IMR-90 (cell line): Measurements from ENCODE around the gene UQCRQ. TPM values are rescaled to one million over a fixed set of nuclear protein-coding genes. Genes with fewer than 3 reads are reported as not detected.

Experiments used
- ATAC-seq: fragments of 200-7000 bp; cut with Tn5 transposase; 2 replicates; pipeline ENCODE4 v1.9.1; 2020; ENCODE audit warnings: low read depth, mild to moderate bottlenecking, moderate library complexity
- BruUV-seq: library from RNA; stranded (reverse); fragments of 400-500 nt; replicated peaks from 2 replicates; lab custom pipeline; 2021; lab: Mats Ljungman, UMichigan
- CTCF ChIA-PET: fragments of 300-600 bp; formaldehyde crosslinking; extraction: SDS; loops from one replicate; lab custom pipeline; 2021; ENCODE audit warnings: antibody characterized with exemption; lab: Yijun Ruan, JAX
- POLR2A ChIA-PET: fragments of 300-600 bp; sonication (Branson Sonifier 250); formaldehyde crosslinking; loops from one replicate; lab custom pipeline; 2022; ENCODE audit warnings: antibody characterized with exemption; ENCODE audit not compliant: unreplicated experiment; lab: Charles Lee
- DNase-seq: peaks from one replicate; pipeline ENCODE4 v3.0.0; 2013
- H2AFZ ChIP-seq: replicated peaks from 2 replicates; pipeline ENCODE3; 2013; ENCODE audit warnings: low read length, mild to moderate bottlenecking; ENCODE audit not compliant: poor library complexity
- H2AK5ac ChIP-seq: 2 replicates; pipeline ENCODE4 v1.6.1; 2013; ENCODE audit warnings: low read depth, low read length, inconsistent platforms
- H2AK9ac ChIP-seq: replicated peaks from 2 replicates; pipeline ENCODE3; 2013; ENCODE audit warnings: mild to moderate bottlenecking, low read depth, low read length, moderate library complexity; ENCODE audit not compliant: poor library complexity
- H2BK120ac ChIP-seq: 2 replicates; pipeline ENCODE4 v1.6.1; 2013; ENCODE audit warnings: low read depth, low read length, inconsistent platforms
- H2BK15ac ChIP-seq: 3 replicates; pipeline ENCODE4 v1.6.1; 2013; ENCODE audit warnings: low read depth, low read length, inconsistent platforms
- H2BK20ac ChIP-seq: 2 replicates; pipeline ENCODE4 v1.6.1; 2013; ENCODE audit warnings: low read depth, mild to moderate bottlenecking, inconsistent platforms, low read length, moderate library complexity
- H2BK5ac ChIP-seq: 2 replicates; pipeline ENCODE4 v1.6.1; 2013; ENCODE audit warnings: mild to moderate bottlenecking, low read depth, low read length, inconsistent platforms; ENCODE audit not compliant: poor library complexity, severe bottlenecking
- H3K14ac ChIP-seq: replicated peaks from 2 replicates; pipeline ENCODE4 v1.6.1; 2013; ENCODE audit warnings: low read depth, low read length, inconsistent platforms
- H3K18ac ChIP-seq: 2 replicates; pipeline ENCODE4 v1.6.1; 2013; ENCODE audit warnings: low read depth, low read length, control low read depth
- H3K23ac ChIP-seq: 2 replicates; pipeline ENCODE4 v1.6.1; 2013; ENCODE audit warnings: low read depth, low read length, inconsistent platforms
- H3K27ac ChIP-seq: 2 replicates; pipeline ENCODE4 v1.5.1; 2013; ENCODE audit warnings: mild to moderate bottlenecking, control low read depth, low read length; ENCODE audit not compliant: insufficient read depth
- H3K27me3 ChIP-seq: 2 replicates; pipeline ENCODE4 v1.6.1; 2013; ENCODE audit warnings: low read length; ENCODE audit not compliant: control insufficient read depth, insufficient read depth
- H3K36me3 ChIP-seq: 2 replicates; pipeline ENCODE4 v1.6.1; 2013; ENCODE audit warnings: low read length, mixed read lengths; ENCODE audit not compliant: control insufficient read depth, insufficient read depth
- H3K4ac ChIP-seq: 2 replicates; pipeline ENCODE4 v1.6.1; 2013; ENCODE audit warnings: low read depth, low read length, inconsistent platforms
- H3K4me1 ChIP-seq: 2 replicates; pipeline ENCODE4 v1.6.1; 2013; ENCODE audit warnings: low read length, mixed read lengths; ENCODE audit not compliant: control insufficient read depth, insufficient read depth
- H3K4me2 ChIP-seq: 2 replicates; pipeline ENCODE4 v1.6.1; 2013; ENCODE audit warnings: low read depth, mild to moderate bottlenecking, control low read depth, low read length, moderate library complexity
- H3K4me3 ChIP-seq: 2 replicates; pipeline ENCODE4 v1.5.1; 2013; ENCODE audit warnings: low read depth, mild to moderate bottlenecking, control low read depth, low read length, moderate library complexity; ENCODE audit not compliant: insufficient read depth
- H3K56ac ChIP-seq: 2 replicates; pipeline ENCODE4 v1.6.1; 2013; ENCODE audit warnings: low read length, inconsistent platforms; ENCODE audit not compliant: insufficient read depth; ENCODE audit errors: extremely low read depth
- H3K79me1 ChIP-seq, 2 experiments: 2 replicates each; pipeline ENCODE4 v1.6.1; 2013; ENCODE audit warnings: low read length in 2 of 2, inconsistent platforms in 1 of 2, low read depth in 1 of 2
- H3K9ac ChIP-seq: 2 replicates; pipeline ENCODE4 v1.6.1; 2013; ENCODE audit warnings: low read depth, low read length, control low read depth
- H3K9me1 ChIP-seq: 2 replicates; pipeline ENCODE4 v1.6.1; 2013; ENCODE audit warnings: low read length, inconsistent platforms; ENCODE audit not compliant: insufficient read depth
- H3K9me3 ChIP-seq: 2 replicates; pipeline ENCODE4 v1.6.1; 2013; ENCODE audit warnings: low read length; ENCODE audit not compliant: control insufficient read depth, insufficient read depth
- H4K20me1 ChIP-seq: 2 replicates; pipeline ENCODE4 v1.6.1; 2013; ENCODE audit warnings: low read length, inconsistent platforms; ENCODE audit not compliant: insufficient read depth
- H4K5ac ChIP-seq: 2 replicates; pipeline ENCODE4 v1.6.1; 2013; ENCODE audit warnings: mild to moderate bottlenecking, low read depth, low read length, control low read depth
- H4K8ac ChIP-seq, 2 experiments: 2 replicates each; pipeline ENCODE4 v1.6.1; 2013; ENCODE audit warnings: low read depth in 2 of 2, low read length in 2 of 2, control low read depth in 1 of 2, inconsistent platforms in 1 of 2
- H4K91ac ChIP-seq: 2 replicates; pipeline ENCODE4 v1.6.1; 2013; ENCODE audit warnings: low read depth, low read length, inconsistent platforms; ENCODE audit not compliant: insufficient read depth
- BHLHE40 ChIP-seq: fragments of 150-350 bp; IDR thresholded peaks from 2 replicates; pipeline ENCODE4 v1.6.1; 2016; ENCODE audit warnings: mild to moderate bottlenecking, low read depth, low read length
- CEBPB ChIP-seq: IDR thresholded peaks from 2 replicates; pipeline ENCODE4 v1.6.1; 2012; ENCODE audit warnings: low read depth, low read length, improper control_type of control experiment
- CHD1 ChIP-seq: IDR thresholded peaks from 2 replicates; pipeline ENCODE4 v1.6.1; 2012; ENCODE audit warnings: low read depth, low read length, improper control_type of control experiment
- CTCF ChIP-seq: conservative IDR thresholded peaks from 2 replicates; pipeline ENCODE4 v1.5.1; 2012; ENCODE audit warnings: mild to moderate bottlenecking, low read depth, low read length, improper control_type of control experiment
- ELK1 ChIP-seq: fragments of 150-350 bp; IDR thresholded peaks from 2 replicates; pipeline ENCODE4 v1.6.1; 2016; ENCODE audit warnings: low read depth, mild to moderate bottlenecking, low read length, moderate library complexity, borderline replicate concordance
- FOS ChIP-seq: fragments of 150-350 bp; IDR thresholded peaks from 2 replicates; pipeline ENCODE4 v1.6.1; 2016; ENCODE audit warnings: low read depth, low read length
- MAFK ChIP-seq: IDR thresholded peaks from 2 replicates; pipeline ENCODE4 v1.6.1; 2012; ENCODE audit warnings: low read depth, low read length, improper control_type of control experiment
- MAZ ChIP-seq: IDR thresholded peaks from 2 replicates; pipeline ENCODE4 v1.6.1; 2012; ENCODE audit warnings: low read depth, mild to moderate bottlenecking, low read length, improper control_type of control experiment, moderate library complexity, borderline replicate concordance
- MXI1 ChIP-seq: IDR thresholded peaks from 2 replicates; pipeline ENCODE4 v1.6.1; 2012; ENCODE audit warnings: low read depth, mild to moderate bottlenecking, low read length, moderate library complexity, borderline replicate concordance
- NFE2L2 ChIP-seq: fragments of 150-350 bp; IDR thresholded peaks from 2 replicates; pipeline ENCODE4 v1.6.1; 2016; ENCODE audit warnings: low read depth, mild to moderate bottlenecking, low read length
- POLR2A ChIP-seq: IDR thresholded peaks from 2 replicates; pipeline ENCODE4 v1.6.1; 2012; ENCODE audit warnings: mild to moderate bottlenecking, low read depth, low read length
- RAD21 ChIP-seq: IDR thresholded peaks from 2 replicates; pipeline ENCODE4 v1.6.1; 2012; ENCODE audit warnings: low read length, improper control_type of control experiment
- RFX5 ChIP-seq: IDR thresholded peaks from 2 replicates; pipeline ENCODE4 v1.8.0; 2012; ENCODE audit warnings: low read depth, mild to moderate bottlenecking, low read length, moderate library complexity
- SMC3 ChIP-seq: fragments of 150-350 bp; IDR thresholded peaks from 2 replicates; pipeline ENCODE4 v1.6.1; 2016; ENCODE audit warnings: low read depth, mild to moderate bottlenecking, antibody characterized with exemption, low read length, moderate library complexity
- USF2 ChIP-seq: fragments of 150-350 bp; IDR thresholded peaks from 2 replicates; pipeline ENCODE4 v1.6.1; 2017; ENCODE audit warnings: mild to moderate bottlenecking, antibody characterized with exemption, low read length, low read depth
- WGBS, 2 experiments: methylation state at CpG; one replicate each; pipeline versions ENCODE4 v1.1.5 to v1.1.7; 2013; ENCODE audit warnings: missing lambda C conversion rate in 2 of 2; ENCODE audit not compliant: insufficient read length in 1 of 2; ENCODE audit errors: extremely low coverage in 2 of 2; 5-methylcytosine and 5-hydroxymethylcytosine counted together
- dilution Hi-C: fragments of 300-500 bp; cut with HindIII; formaldehyde crosslinking; loops from one replicate; pipeline ENCODE4 v1.14.3; 2018; ENCODE audit warnings: low sequenced_read_pairs; ENCODE audit not compliant: unreplicated experiment
- in situ Hi-C: fragments of 300-500 bp; cut with MboI; formaldehyde crosslinking; loops from 3 replicates; pipeline ENCODE4 v1.14.3; 2019; ENCODE audit warnings: low sequenced_read_pairs, inconsistent platforms, mixed read lengths
- intact Hi-C: fragments of 100-400 bp; cut with micrococcal nuclease; formaldehyde crosslinking; loops from 2 replicates; pipeline ENCODE4 v1.10.0; 2022
- polyA plus RNA-seq, 3 experiments: library from polyadenylated mRNA; depleted of rRNA; stranded (reverse); fragments of >200 nt; gene quantifications; 2 replicates each; pipeline ENCODE4 v1.2.3, GENCODE V29; 2012; ENCODE audit warnings: low replicate concordance in 1 of 3
- total RNA-seq: library from RNA; depleted of rRNA; stranded (reverse); fragments of >200 nt; gene quantifications from 2 replicates; pipeline ENCODE4 v1.2.3, GENCODE V29; 2012

The UQCRQ gene
- total and polyA plus RNA-seq, 2 of the 4 experiments (the other 2 are of a cell fraction) = 73.7 to 292 TPM

- Histone ChIP-seq H3K79me1 (peaks cover 17 to 43% of the 10 kb centered on the region in 2 experiments), H2BK5ac (no peak overlapping the region), H3K18ac (no peak overlapping the region), H3K27ac (no peak overlapping the region), H3K14ac (no peak overlapping the region), H3K56ac (no peak overlapping the region), H3K4ac (no peak overlapping the region), H3K23ac (no peak overlapping the region), H3K9me1 (0 out of 2 replicates have a peak, but pooled peaks cover 2% of the 10 kb centered on the region), H4K20me1 (peaks cover 25% of the 10 kb centered on the region), H2AK5ac (no peak overlapping the region), H3K9ac (no peak overlapping the region), H3K4me1 (no peaks in the 10 kb centered on the region), H2AFZ (no peak overlapping the region), H3K4me3 (no peak overlapping the region), H4K91ac (no peak overlapping the region), H3K9me3 (no peaks in the 10 kb centered on the region), H4K5ac (no peak overlapping the region), H4K8ac (no peak overlapping the region), H3K4me2 (no peak overlapping the region), H3K27me3 (no peaks in the 10 kb centered on the region), H3K36me3 (peaks cover 21% of the 10 kb centered on the region), H2BK120ac (no peak overlapping the region), H2BK20ac (no peak overlapping the region), H2AK9ac (no peak overlapping the region), H2BK15ac (no peak overlapping the region)
- no TSS peak for BruUV-seq
- in situ Hi-C loops = no loop called here
- WGBS, 2 experiments = no CpG with 5 or more reads among the region's 3 CpGs
- ChIA-PET POLR2A (no interaction called here), CTCF (no interaction called here)
- TF ChIP-seq RFX5 (no peak), BHLHE40 (no peak), RAD21 (no peak), ELK1 (no peak), CEBPB (no peak), MXI1 (no peak), CHD1 (no peak), POLR2A (no peak), FOS (no peak), NFE2L2 (no peak), SMC3 (no peak), MAFK (no peak), USF2 (no peak), MAZ (no peak), CTCF (no peak)
- dilution Hi-C loops = no loop called here
- DNase-seq = no peak
- intact Hi-C loops = no loop called here
- ATAC-seq = no peak
Observed at GRCh38 chr5:132901730-132902129, 35.3 kb downstream of the UQCRQ start.
